ENCODE measurements around the gene ABCD3. TPM values are rescaled to one million over a fixed set of nuclear protein-coding genes. Genes with fewer than 3 reads are reported as not detected.

Gene ABCD3
- polyA plus RNA-seq, 2 of the 4 experiments (the other 2 are of a cell fraction), result 31.3 to 44.8 TPM

DNA sequence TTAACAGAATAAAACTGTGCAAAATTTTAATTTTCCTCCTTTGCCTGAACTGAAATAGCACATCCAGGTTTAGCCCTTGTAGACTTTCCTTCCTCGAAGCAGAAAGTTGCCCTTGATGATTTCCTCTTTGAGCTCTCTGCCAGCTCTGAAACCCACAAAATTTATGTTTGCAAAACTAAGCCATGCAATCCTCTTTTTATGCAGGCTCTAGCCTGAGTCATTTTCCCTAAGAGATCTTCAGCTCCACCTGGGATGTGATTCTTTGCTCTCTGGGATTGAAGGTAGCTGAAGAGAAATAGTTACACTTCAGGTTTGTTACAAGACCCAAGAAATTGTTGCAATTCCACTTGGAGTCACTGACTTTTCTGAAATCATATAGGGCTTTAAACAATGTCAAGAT, 124.8 kb downstream of the ABCD3 start:
- ATAC-seq, result no peak

DNA sequence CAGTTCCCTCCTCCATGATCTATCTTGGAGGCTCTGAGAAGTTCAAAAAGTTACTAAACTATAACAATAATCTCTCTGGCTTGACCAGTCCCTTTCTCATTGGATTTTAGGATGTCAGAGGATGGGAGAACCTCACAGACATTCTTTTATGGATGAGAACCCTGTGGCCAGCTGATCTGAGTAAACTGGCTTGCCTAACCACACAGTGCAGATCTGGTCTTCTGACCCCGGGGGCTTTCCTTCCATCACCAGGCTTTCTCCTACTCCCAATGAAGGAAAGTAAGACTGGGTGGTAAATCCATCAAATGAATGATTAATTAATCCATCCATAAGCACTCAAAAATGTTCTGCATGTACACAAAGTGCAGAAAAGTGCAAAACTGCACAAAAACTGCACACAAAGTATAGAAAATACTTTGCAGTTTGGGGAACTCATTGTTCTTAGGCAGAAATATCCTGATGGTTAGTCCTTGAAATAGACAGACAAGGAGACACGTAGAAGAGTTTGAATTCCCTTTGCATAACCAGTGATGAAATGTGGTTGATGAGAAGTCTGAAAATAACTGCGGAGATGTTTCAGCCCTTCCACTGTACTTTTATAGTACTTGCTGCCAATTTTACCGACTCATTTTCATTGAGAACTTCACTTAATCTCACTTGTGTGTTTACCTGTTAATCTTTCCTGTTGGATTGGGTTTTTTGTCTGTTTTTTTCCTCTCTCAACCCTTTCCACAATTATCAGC, 125.9 kb downstream of the ABCD3 start:
- ChIA-PET CTCF (interaction anchor here (0.9 to 1.5 kb wide), 2 partner anchors 261 to 263 kb away, joined by 3 to 5 read pairs; no protein-coding TSS in a partner anchor), POLR2A (no interaction called here)
- no peak for DNase-seq (ENCODE audit: low read depth in 1 of 2, low spot score in 1 of 2)
- WGBS (ENCODE audit: missing lambda C conversion rate), result 71% methylated on average over 4 of the region's 4 CpGs
- Histone ChIP-seq H3K9me3 (no peaks in the 10 kb centered on the region), H3K4me2 (peak overlapping the region; percentile 94; the same call in 2 of the 3 replicates), H3K4me1 (peaks cover 39% of the 10 kb centered on the region), H3K4me3 (no peak overlapping the region), H3K27ac (peak overlapping the region; percentile 68 to 69)
- TF ChIP-seq RAD21 (conservative IDR thresholded peaks at IDR 0.05 in 1 of 2, IDR thresholded peaks at IDR 0.05 in 1 of 2), result no peak
- TF ChIP-seq HOXA7 (CRISPR knock-in tag; IDR thresholded peaks at IDR 0.05), result no peak
- no peak for TF ChIP-seq HDAC2 (IDR thresholded peaks at IDR 0.05)
- ATAC-seq, result no peak
- no peak for FAIRE-seq

More for the DNA sequence above, 124.8 kb downstream of the ABCD3 start:
- no peak overlapping the region; the same call in 2 of the 3 replicates for H3K4me3 ChIP-seq
- CTCF ChIA-PET, result interaction anchor here (1.4 to 2.0 kb wide), 3 partner anchors 61 to 263 kb away, joined by 3 to 11 read pairs (median 7); no protein-coding TSS in a partner anchor
- DNase-seq (ENCODE audit: low read depth in 1 of 2, low spot score in 1 of 2) (no peak), FAIRE-seq (no peak)
- H3K27ac ChIP-seq, result peak overlapping the region; percentile 88 to 95; a peak in 3 of 6 replicates
- H3K4me1 ChIP-seq, result peaks cover 40% of the 10 kb centered on the region
- H3K9me3 ChIP-seq, result no peaks in the 10 kb centered on the region
- TF ChIP-seq MAZ (IDR thresholded peaks at IDR 0.05; ENCODE audit: borderline replicate concordance, low read depth, low read length), result no peak
- TF ChIP-seq CEBPB (IDR thresholded peaks at IDR 0.05), result no peak
- TF ChIP-seq ESRRA (IDR thresholded peaks at IDR 0.05; ENCODE audit: borderline replicate concordance, low read length), result no peak
- no peak for TF ChIP-seq NPAS2 (CRISPR knock-in tag; IDR thresholded peaks at IDR 0.05; ENCODE audit: borderline replicate concordance)
- TF ChIP-seq HOXB13 (CRISPR knock-in tag; IDR thresholded peaks at IDR 0.05; ENCODE audit: low read depth), result no peak
- TF ChIP-seq RNF2 (IDR thresholded peaks at IDR 0.05; ENCODE audit: borderline replicate concordance, low read depth), result no peak
- TF ChIP-seq ZC3H11A (IDR thresholded peaks at IDR 0.05), result no peak
- TF ChIP-seq MYC (IDR thresholded peaks at IDR 0.05; ENCODE audit: borderline replicate concordance, low read length), result no peak
- no peak for TF ChIP-seq REST (IDR thresholded peaks at IDR 0.05)
- TF ChIP-seq SMC3 (IDR thresholded peaks at IDR 0.05), result no peak
- TF ChIP-seq CBX2 (IDR thresholded peaks at IDR 0.05; ENCODE audit: borderline replicate concordance, low read depth), result no peak
- TF ChIP-seq ZFP36 (IDR thresholded peaks at IDR 0.05; ENCODE audit: borderline replicate concordance, partially characterized antibody), result no peak
- TF ChIP-seq USF2 (IDR thresholded peaks at IDR 0.05), result no peak
- peak overlapping the region; percentile 94 for H3K4me2 ChIP-seq
- POLR2A ChIA-PET, result interaction anchor here (2.2 kb wide), 1 partner anchor 37 kb away, joined by 9 read pairs; no protein-coding TSS in a partner anchor
- WGBS (ENCODE audit: missing lambda C conversion rate), result 13% methylated on average over 1 of the region's 1 CpG

Measured in A549 (cell line).